ENCODE results near the gene AAGAB. TPM values are rescaled to one million over a fixed set of nuclear protein-coding genes. Genes with fewer than 3 reads are reported as not detected.

Gene AAGAB
- total RNA-seq, 2 donors from 2014 or later = 67.7 to 99.1 TPM

DNA sequence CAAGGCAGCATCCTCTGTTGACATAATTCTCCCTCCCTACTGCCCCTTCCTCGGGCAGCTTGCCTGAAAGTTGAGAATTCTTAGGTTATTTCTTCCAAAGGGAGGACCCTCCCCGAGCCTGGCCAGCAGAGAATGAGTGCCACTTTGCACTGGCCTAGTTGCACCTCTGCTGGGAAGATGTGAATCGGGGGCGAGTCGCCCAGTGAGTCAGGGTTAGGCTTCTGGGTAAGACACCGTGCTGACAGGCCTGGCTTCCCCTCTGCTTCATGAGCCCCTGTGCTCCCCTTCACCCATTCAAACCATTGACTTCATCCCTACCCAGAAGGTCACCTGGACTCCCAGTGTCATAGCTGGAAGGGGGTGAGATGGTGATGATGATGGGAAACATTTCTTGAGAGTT, 82.3 kb downstream of the AAGAB start:
- no peak for DNase-seq
- peaks cover 54% of the 10 kb centered on the region for H3K36me3 ChIP-seq (ENCODE audit: control insufficient read depth, insufficient read depth, low read length)
- no peak overlapping the region for H3K27ac ChIP-seq (ENCODE audit: low read depth, low read length)
- no peak overlapping the region for H3K4me3 ChIP-seq (ENCODE audit: low read length)
- H3K27me3 ChIP-seq (ENCODE audit: control insufficient read depth, insufficient read depth, low read length, poor library complexity, severe bottlenecking) = no peaks in the 10 kb centered on the region
- TF ChIP-seq, protein P1, sequence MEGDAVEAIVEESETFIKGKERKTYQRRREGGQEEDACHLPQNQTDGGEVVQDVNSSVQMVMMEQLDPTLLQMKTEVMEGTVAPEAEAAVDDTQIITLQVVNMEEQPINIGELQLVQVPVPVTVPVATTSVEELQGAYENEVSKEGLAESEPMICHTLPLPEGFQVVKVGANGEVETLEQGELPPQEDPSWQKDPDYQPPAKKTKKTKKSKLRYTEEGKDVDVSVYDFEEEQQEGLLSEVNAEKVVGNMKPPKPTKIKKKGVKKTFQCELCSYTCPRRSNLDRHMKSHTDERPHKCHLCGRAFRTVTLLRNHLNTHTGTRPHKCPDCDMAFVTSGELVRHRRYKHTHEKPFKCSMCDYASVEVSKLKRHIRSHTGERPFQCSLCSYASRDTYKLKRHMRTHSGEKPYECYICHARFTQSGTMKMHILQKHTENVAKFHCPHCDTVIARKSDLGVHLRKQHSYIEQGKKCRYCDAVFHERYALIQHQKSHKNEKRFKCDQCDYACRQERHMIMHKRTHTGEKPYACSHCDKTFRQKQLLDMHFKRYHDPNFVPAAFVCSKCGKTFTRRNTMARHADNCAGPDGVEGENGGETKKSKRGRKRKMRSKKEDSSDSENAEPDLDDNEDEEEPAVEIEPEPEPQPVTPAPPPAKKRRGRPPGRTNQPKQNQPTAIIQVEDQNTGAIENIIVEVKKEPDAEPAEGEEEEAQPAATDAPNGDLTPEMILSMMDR (conservative IDR thresholded peaks at IDR 0.05) = no peak
- Mint-ChIP-seq H3K36me3 (ENCODE audit: low read depth) (peaks cover 14% of the 10 kb centered on the region), H3K9me3 (no peaks in the 10 kb centered on the region), H3K27ac (no peak overlapping the region), H3K4me3 (no peak overlapping the region), H3K27me3 (ENCODE audit: insufficient read depth) (peaks cover 60% of the 10 kb centered on the region), H3K4me1 (peaks cover 24% of the 10 kb centered on the region)
- no peaks in the 10 kb centered on the region for H3K9me3 ChIP-seq (ENCODE audit: control insufficient read depth, low read length)
- WGBS, 2 experiments (ENCODE audit: insufficient coverage in 1 of 2, insufficient read length in 1 of 2) = 86 to 96% methylated on average over 1 to 6 of the region's 6 CpGs
- no peak overlapping the region for H3K9ac ChIP-seq (ENCODE audit: extremely low read depth, low read length, poor library complexity, severe bottlenecking)
- H3K4me1 ChIP-seq (ENCODE audit: control insufficient read depth, insufficient read depth, low read length) = peaks cover 13% of the 10 kb centered on the region

DNA sequence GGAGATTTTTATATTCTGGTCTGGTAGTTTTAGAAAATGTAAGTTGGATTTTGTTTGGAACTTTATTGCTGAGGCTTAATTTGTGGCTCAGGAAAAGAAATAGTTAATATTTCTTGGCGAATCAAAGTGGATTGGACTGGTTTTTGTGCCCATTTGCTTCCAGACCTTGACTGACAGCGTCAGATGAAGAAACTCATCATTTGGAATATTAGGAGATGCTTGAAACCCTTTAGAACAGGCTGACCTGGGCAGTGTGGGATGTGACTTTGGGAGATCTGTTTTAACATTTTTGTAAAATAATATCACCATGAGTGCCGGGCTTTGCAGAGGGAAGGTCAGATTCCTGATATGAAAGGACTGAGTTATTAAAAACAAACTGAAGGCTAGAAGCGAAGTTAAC, 83.0 kb downstream of the AAGAB start:
- no peak overlapping the region for H3K9ac ChIP-seq (ENCODE audit: extremely low read depth, low read length, poor library complexity, severe bottlenecking)
- Mint-ChIP-seq H3K9me3 (no peaks in the 10 kb centered on the region), H3K27ac (no peak overlapping the region), H3K4me3 (no peak overlapping the region), H3K27me3 (ENCODE audit: insufficient read depth) (peaks cover 67% of the 10 kb centered on the region), H3K36me3 (ENCODE audit: low read depth) (peaks cover 17% of the 10 kb centered on the region), H3K4me1 (peaks cover 18% of the 10 kb centered on the region)
- no peaks in the 10 kb centered on the region for H3K27me3 ChIP-seq (ENCODE audit: control insufficient read depth, insufficient read depth, low read length, poor library complexity, severe bottlenecking)
- TF ChIP-seq, protein P1 (conservative IDR thresholded peaks at IDR 0.05) = no peak
- H3K27ac ChIP-seq (ENCODE audit: low read depth, low read length) = no peak overlapping the region
- H3K4me3 ChIP-seq (ENCODE audit: low read length) = no peak overlapping the region
- peaks cover 61% of the 10 kb centered on the region for H3K36me3 ChIP-seq (ENCODE audit: control insufficient read depth, insufficient read depth, low read length)
- no peak for DNase-seq
- peaks cover 11% of the 10 kb centered on the region for H3K4me1 ChIP-seq (ENCODE audit: control insufficient read depth, insufficient read depth, low read length)
- WGBS, 2 experiments (ENCODE audit: insufficient coverage in 1 of 2, insufficient read length in 1 of 2) = 89 to 96% methylated on average over 3 to 4 of the region's 4 CpGs
- no peaks in the 10 kb centered on the region for H3K9me3 ChIP-seq (ENCODE audit: control insufficient read depth, low read length)

DNA sequence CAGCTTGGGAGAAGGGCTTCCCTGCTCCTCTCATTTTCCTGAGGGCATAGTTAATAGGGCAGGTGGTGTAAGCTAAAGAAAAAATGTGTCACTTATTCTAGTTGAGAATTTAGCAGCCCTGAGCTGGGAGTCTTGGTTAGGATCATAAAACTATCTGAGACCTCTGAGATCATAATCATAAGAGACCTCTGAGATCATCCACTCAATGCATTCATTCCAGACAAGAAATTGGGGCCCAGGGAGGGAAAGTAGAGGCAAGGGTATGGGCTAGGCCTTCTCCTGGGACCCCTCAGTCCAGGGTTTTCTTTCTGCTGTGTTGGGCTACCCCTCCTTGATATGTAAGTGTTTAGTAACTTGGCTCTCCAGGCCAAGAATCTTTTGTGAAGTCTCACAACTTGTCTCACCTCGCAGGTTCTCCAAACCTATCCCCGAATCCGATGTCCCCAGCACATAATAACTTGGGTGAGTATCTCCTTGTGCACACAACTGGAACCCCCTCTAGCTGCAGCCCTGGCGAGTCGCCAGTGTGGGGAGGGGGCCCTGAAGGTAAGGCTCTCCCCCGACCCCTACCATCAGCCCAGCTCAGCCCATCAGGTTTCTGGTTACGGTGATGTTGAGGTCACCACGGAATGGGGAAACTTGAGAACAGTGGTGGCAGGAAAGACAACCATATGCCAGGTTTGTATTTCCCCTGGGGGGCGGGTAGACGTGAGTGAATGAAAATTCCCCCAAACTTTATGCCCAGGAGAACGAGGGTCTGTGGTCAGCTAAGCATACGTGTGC, 84.1 kb downstream of the AAGAB start:
- Histone ChIP-seq H3K9ac (ENCODE audit: extremely low read depth, low read length, poor library complexity, severe bottlenecking) (no peak overlapping the region), H3K4me3 (ENCODE audit: low read length) (no peak overlapping the region), H3K27ac (ENCODE audit: low read depth, low read length) (no peak overlapping the region), H3K27me3 (ENCODE audit: control insufficient read depth, insufficient read depth, low read length, poor library complexity, severe bottlenecking) (peaks cover 5% of the 10 kb centered on the region), H3K9me3 (ENCODE audit: control insufficient read depth, low read length) (no peaks in the 10 kb centered on the region), H3K36me3 (ENCODE audit: control insufficient read depth, insufficient read depth, low read length) (peaks cover 73% of the 10 kb centered on the region), H3K4me1 (ENCODE audit: control insufficient read depth, insufficient read depth, low read length) (peaks cover 9% of the 10 kb centered on the region)
- Mint-ChIP-seq H3K27me3 (ENCODE audit: insufficient read depth) (peaks cover 78% of the 10 kb centered on the region), H3K27ac (no peak overlapping the region), H3K4me1 (peaks cover 16% of the 10 kb centered on the region), H3K9me3 (no peaks in the 10 kb centered on the region), H3K4me3 (no peak overlapping the region), H3K36me3 (ENCODE audit: low read depth) (peaks cover 17% of the 10 kb centered on the region)
- 96% methylated on average over 4 to 12 of the region's 12 CpGs for WGBS, 2 experiments (ENCODE audit: insufficient coverage in 1 of 2, insufficient read length in 1 of 2)
- DNase-seq = no peak
- TF ChIP-seq, protein P1 (conservative IDR thresholded peaks at IDR 0.05) = no peak
